Lower leg skin (tissue), 3 donors: ENCODE results near the gene CCDC110.

ENCODE experiments used
- CTCF ChIP-seq, 3 donors: fragments of 450-650 bp; IDR thresholded peaks; one replicate each; pipeline ENCODE4 v1.5.1; 2016; ENCODE audit warnings: antibody characterized with exemption in 3 of 3, mild to moderate bottlenecking in 3 of 3, moderate library complexity in 2 of 3
- POLR2A ChIP-seq, 2 donors: fragments of 450-650 bp; IDR thresholded peaks; one replicate each; pipeline ENCODE4 v1.6.1; 2016 to 2017; ENCODE audit warnings: antibody characterized with exemption in 2 of 2, mild to moderate bottlenecking in 1 of 2, moderate library complexity in 1 of 2

- TF ChIP-seq CTCF (IDR thresholded peaks at IDR 0.05) (no peak), POLR2A (IDR thresholded peaks at IDR 0.05) (no peak)
Measured at GRCh38 chr4:185506422-185506821, 34.9 kb upstream of the CCDC110 start.
